OCI-M2 (cell line): ENCODE results near the gene ATN1.

Experiments used
- DNase-seq: peaks from one replicate; lab custom pipeline; 2025; ENCODE audit not compliant: unreplicated experiment; lab: John Stamatoyannopoulos, UW

The ATN1 gene

GRCh38 chr12:6944381-6945186 is 16.8 kb downstream of the ATN1 start:
- peak; percentile 49 for DNase-seq

GRCh38 chr12:6945613-6946012 is 17.9 kb downstream of the ATN1 start:
- no peak for DNase-seq

DNA sequence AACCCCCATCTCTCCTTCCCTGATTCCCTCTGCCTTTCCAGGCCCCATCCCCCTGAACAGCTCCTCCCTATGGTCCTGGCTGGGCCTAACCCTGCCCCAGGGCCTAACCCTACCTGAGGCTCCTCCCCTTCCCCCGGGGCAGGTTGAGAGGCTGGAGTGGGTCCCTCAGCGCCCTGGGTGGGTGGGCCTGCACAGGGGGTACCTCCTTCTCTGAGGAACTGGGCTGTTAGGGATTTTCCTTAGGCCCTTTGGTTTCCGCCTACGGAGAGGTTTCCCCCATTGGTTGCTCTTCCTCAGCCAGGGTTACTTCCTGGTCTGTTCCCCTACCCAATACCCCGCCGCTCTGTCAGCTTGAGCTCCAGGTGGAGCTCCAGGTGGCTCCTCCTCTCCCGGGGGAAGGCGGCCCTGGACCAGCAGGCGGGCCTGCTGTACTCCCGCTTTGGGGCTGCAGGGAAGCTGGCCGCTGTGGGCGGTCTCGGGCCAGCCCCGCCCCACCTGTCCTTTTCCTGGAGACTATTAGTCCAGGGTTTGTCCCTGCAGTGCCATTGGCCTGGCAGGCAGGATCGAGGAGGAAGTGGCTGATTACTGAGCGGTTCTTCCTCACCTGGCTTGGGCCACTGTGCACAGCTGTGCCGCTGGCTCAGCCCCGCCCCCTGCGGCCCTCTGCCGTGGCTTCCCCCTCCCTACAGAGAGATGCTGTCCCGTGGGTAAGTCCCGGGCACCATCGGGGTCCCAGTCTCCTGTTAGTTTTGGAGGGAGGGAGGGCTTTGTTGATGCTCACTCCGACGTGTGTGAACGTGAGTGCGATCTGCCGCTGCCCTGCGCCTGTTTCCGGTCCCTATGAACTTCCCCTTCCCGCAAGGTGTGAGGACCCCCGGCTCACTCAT is 18.5 kb downstream of the ATN1 start:
- no peak for DNase-seq

DNA sequence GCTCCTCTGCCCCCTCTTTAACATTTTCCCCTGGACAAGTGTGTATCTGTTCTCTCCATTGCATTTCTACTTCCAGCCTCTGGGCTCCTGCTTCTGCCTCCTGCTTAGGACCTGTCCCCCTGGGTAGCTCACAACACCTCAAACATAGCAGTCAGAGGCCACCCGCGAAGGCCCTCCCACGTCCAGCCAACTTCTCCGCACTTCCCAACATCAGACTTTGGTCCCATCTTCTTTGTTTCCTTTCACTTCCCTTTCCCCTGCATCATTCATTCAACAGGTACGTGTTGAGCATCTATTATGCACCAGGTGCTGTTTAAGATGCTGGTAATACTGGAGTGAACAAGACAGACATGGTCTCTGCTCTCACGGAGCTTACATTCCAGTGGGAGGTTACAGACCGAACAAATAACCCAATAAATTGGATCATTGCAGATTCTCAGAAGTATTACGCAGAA is 19.2 kb downstream of the ATN1 start:
- DNase-seq: no peak

GRCh38 chr12:6947615-6948014 is 19.9 kb downstream of the ATN1 start:
- no peak for DNase-seq

GRCh38 chr12:6948873-6949594 is 21.3 kb downstream of the ATN1 start:
- DNase-seq: no peak

GRCh38 chr12:6950401-6950801 is 22.6 kb downstream of the ATN1 start:
- DNase-seq: no peak

DNA sequence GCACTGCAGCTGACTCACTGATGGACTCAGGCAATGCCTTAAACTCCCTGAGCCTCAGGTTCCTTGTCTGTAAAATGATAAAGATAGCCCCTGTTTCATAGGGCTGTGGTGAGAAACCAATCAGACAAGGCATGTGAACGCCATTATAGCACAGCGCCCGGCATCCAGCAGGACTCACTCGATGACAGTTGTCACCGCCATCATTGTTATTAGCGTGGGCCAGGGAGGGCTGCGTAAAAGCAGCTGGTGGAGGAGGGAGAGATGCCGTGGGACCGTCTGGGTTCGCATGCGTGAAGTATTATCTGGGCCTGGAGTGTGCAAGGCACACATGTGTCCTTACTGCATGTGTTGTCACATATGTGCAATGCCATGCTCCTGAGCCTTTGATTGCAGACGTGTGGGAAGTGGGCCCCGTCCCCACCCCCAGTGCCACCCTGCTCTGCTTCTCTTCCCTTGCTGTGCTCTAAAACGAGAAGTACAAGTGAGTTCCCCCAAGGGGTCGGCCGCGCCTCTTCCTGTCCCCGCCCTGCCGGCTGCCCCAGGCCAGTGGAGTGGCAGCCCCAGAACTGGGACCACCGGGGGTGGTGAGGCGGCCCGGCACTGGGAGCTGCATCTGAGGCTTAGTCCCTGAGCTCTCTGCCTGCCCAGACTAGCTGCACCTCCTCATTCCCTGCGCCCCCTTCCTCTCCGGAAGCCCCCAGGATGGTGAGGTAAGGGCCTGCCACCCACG is 23.2 kb downstream of the ATN1 start, which contains the start of gene PTPN6:
Gene PTPN6 (plus strand): TSS at position 546 of the 730 bp plus-strand sequence. CDS start 157 bp downstream, at position 703.
- DNase-seq: no peak

GRCh38 chr12:6951551-6952120 is 23.9 kb downstream of the ATN1 start:
- no peak for DNase-seq

DNA sequence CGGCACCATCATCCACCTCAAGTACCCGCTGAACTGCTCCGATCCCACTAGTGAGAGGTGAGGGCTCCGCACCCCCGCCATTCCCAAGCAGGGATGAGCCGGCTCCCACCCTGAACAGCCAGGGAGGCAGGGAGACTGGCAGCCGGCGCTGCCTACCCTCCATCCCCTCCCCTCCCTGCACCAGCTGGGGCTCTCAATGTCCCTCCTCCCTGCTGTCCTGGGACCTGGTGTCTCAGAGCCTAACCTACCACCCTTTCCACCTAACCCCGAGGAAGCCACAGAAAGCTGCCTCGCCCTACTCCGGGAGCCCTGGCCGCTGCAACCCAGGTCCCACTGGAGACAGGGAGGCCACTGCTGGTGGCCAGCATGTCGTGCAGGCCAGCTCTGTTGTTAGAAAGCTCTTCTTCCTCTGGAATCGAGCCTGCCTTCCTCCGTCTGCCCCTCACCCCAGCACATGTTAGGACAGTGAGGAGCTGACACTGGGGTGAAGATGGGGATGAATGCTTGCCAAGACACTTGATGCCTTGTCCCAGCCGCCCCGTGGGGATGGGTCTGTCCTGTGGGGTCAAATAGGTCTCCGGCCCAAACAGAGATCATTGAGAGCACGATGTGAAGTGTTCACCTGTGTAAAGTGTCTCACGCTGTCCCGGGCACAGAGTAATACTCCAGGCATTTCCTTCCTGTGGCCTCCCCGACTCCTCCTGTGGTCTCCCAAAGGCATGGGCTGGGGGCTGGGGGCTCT is 24.5 kb downstream of the ATN1 start:
- no peak for DNase-seq

DNA sequence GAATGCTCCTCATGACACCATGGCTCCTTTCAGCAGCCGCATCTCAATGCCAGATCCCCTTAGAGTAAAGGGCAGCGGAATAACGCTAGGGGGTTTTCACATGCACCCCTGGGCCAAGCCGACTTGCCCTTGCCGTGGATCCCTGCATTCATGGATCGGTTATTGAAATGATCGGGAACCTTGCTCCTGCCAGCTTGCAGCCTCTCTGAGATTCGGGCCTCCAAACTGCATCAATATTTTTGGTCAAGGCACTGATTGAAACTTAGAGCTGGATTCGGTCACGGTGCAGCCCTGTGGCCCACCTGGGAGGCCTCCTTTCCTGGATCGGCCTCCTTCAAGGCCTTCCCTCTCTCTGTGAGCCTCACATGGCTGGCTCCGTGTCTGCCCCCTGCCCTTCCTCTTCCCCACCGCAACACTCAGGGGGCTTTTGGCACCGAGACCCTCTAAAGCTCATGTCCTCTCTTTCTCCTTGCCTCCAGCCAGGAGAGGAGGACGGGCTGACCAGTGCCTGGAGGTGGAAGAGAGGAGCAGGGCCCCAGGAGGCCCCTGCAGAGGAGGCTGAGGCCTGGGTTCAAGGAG is 25.2 kb downstream of the ATN1 start:
- DNase-seq: no peak

DNA sequence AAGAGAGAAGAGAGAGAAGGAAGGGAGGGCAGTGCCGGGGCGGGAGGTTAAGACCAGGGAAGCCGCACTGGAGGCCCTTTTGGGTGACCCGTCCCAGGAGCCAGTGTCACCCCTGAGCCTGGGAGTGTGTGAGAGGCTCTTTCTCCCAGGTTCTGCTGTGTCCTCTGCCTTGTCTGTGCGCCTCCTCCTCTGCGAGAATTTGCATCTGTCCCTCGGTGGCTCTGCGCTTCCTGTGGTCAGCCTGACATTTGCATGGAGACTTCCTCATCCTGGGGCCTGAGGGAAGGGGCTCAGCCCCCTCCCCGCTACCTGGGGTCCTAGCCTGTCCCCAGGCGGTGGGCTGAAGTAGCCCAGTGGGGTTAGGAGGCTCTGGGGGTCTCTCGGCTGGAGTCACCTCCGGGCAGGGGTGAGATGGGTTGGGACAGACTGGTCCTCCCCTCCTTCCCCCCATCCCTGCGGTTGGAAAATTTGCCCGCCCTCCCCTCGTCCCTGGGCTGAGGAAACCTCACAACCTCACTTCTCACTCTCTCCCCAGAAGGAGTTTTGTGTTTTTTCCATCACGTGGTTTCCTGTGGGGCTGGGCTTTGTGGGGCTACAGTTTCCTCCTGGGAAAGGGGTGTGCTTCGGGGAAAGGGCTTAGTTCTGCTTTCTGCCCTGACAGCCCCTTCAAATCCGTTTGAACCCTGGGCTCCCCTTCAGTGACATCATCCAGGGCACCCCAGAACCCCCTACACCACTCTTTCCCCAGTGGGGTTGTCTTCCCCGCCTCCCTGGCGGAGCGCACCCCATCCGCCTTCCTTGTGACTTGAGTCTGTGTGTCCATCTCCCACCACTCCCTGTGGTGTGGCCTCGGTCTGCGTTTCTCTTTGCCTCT is 25.9 kb downstream of the ATN1 start:
- DNase-seq: peak; percentile 52

DNA sequence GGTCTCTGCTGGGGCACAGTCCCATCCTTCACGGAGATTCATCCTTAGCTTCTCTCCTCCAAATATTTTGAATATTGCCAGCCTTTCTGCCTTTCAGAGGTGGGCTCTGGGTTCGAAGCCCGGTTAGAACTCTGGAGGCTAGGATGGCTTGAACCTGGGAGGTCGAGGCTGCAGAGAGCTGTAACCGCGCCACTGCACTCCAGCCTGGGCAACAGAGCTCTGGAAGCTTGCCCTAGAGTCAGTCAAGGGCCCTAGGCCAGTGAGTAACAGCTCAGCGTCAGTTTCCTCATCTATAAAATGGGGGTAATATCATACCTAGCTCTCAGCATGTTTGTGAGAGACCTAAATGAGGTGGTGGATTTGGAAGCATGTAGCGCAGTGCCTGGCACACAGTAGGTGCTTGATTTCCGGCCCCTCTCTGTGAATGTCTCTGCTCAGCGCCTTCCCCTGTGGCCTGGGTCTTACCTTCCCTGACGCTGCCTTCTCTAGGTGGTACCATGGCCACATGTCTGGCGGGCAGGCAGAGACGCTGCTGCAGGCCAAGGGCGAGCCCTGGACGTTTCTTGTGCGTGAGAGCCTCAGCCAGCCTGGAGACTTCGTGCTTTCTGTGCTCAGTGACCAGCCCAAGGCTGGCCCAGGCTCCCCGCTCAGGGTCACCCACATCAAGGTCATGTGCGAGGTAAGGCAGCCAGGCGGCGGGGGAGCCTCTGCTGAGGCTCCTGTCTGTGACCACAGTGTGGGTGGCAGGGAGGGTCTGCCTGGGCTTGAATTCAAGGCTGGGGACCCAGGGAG is 26.8 kb downstream of the ATN1 start:
- DNase-seq: no peak

DNA sequence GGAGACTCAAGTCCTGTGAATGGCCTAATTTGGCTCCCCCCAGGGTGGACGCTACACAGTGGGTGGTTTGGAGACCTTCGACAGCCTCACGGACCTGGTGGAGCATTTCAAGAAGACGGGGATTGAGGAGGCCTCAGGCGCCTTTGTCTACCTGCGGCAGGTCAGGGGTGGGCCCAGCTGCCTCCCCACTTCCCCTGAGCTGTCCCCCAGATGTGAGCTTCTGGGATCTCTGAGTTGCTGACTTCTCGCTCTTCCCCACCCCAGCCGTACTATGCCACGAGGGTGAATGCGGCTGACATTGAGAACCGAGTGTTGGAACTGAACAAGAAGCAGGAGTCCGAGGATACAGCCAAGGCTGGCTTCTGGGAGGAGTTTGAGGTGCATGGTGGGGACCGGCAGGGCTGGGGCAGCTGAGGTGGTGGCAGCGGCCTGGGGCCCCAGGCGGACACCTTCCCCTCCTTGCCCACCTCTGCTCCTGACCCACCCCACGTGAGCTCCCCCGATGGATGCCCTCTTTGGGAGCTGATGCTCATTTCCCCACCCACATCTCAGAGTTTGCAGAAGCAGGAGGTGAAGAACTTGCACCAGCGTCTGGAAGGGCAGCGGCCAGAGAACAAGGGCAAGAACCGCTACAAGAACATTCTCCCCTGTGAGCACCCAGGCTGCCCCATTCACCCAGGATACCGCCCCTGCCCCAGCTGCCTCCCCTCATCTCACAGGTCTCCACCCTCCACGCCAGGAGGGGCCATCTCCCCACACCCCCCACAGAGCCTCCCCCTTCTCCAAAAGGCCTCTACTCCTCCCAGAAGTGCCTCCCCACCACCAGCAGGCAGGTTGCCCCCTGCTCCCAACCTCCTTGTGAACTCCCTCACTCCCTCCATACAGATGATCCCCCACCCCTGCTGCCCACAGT is 27.6 kb downstream of the ATN1 start:
- DNase-seq: no peak

DNA sequence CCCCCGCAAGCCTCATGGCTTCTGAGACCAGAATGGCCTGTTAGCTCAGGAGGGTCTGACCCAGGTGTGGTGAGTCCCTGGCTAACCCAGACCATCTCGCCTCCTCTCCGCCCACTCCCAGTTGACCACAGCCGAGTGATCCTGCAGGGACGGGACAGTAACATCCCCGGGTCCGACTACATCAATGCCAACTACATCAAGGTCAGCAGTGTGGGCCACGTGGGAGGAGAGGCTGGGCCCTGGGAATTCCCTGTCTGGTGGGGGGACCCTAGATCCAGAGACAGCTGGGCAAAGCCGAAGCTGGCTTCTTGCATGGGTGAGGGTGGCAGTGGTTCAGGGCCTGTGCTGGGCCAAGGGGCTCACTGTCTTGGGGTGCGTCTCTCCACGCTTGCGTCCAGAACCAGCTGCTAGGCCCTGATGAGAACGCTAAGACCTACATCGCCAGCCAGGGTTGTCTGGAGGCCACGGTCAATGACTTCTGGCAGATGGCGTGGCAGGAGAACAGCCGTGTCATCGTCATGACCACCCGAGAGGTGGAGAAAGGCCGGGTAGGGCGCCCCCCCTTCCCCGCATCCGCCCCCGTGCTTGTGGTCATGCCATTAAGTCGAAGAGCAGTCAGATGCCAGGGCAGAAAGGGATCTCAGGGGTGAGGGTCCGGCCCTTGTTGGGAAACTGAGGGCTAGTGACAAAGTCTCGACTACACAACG is 28.4 kb downstream of the ATN1 start:
- DNase-seq: no peak
